GM12878 (cell line): ENCODE data around the gene WSCD2. TPM values are rescaled to one million over a fixed set of nuclear protein-coding genes. Genes with fewer than 3 reads are reported as not detected.

Experiments used
- ATAC-seq: fragments of 200-7000 bp; cut with Tn5 transposase; 3 replicates; pipeline ENCODE4 v1.9.1; 2020; ENCODE audit warnings: mild to moderate bottlenecking, moderate library complexity
- BruUV-seq: library from RNA; stranded (reverse); fragments of 400-500 nt; replicated peaks from 2 replicates; lab custom pipeline; 2021; lab: Mats Ljungman, UMichigan
- CTCF ChIA-PET: fragments of 300-600 bp; sonication (Branson Sonifier 250); formaldehyde crosslinking; extraction: SDS; loops from one replicate; lab custom pipeline; 2021; ENCODE audit warnings: inconsistent platforms; lab: Yijun Ruan, JAX
- POLR2A ChIA-PET: fragments of 350-600 bp; formaldehyde crosslinking; extraction: SDS; loops from one replicate; lab custom pipeline; 2021; ENCODE audit warnings: inconsistent platforms; lab: Charles Lee
- RAD21 ChIA-PET: fragments of 300-600 bp; sonication (Branson Sonifier 250); formaldehyde crosslinking; loops from one replicate; lab custom pipeline; 2023; ENCODE audit warnings: antibody characterized with exemption; ENCODE audit not compliant: unreplicated experiment; lab: Charles Lee
- SMC1A ChIA-PET: fragments of 300-600 bp; sonication (Branson Sonifier 250); formaldehyde crosslinking; loops from one replicate; lab custom pipeline; 2023; ENCODE audit not compliant: unreplicated experiment, uncharacterized antibody; lab: Charles Lee
- DNase-seq: peaks from one replicate; pipeline ENCODE4 v3.0.0-alpha.2; 2011; ENCODE audit warnings: low read depth, low spot score
- FAIRE-seq: peaks from 3 replicates; lab custom pipeline; 2011; peaks lifted over from hg19 to GRCh38; lab: Jason Lieb, UNC
- H2AFZ ChIP-seq: 2 replicates; pipeline ENCODE4 v1.6.0; 2011; ENCODE audit warnings: low read depth, low read length, control low read depth; ENCODE audit not compliant: control insufficient read depth
- H3K27ac ChIP-seq: 2 replicates; pipeline ENCODE4 v1.5.1; 2011; ENCODE audit warnings: control low read depth; ENCODE audit not compliant: control insufficient read depth, insufficient read depth
- H3K27me3 ChIP-seq, 2 experiments: replicated peaks in 1 of 2; 2 replicates each; pipeline versions ENCODE4 v1.6.0 to v1.6.1; 2011; ENCODE audit warnings: low read length in 1 of 2; ENCODE audit not compliant: control insufficient read depth in 2 of 2, insufficient read depth in 2 of 2
- H3K36me3 ChIP-seq, 2 experiments: 2 replicates each; pipeline ENCODE4 v1.5.1; 2011; ENCODE audit warnings: low read length in 1 of 2; ENCODE audit not compliant: control insufficient read depth in 2 of 2, insufficient read depth in 2 of 2
- H3K4me1 ChIP-seq: 2 replicates; pipeline ENCODE4 v1.6.1; 2011; ENCODE audit warnings: mild to moderate bottlenecking, low read length, moderate library complexity, mixed read lengths; ENCODE audit not compliant: control insufficient read depth, insufficient read depth
- H3K4me2 ChIP-seq: 2 replicates; pipeline ENCODE4 v1.6.0; 2011; ENCODE audit warnings: control low read depth; ENCODE audit not compliant: control insufficient read depth, insufficient read depth
- H3K4me3 ChIP-seq: fragments of 200-600 bp; sonication (generic); 2 replicates; pipeline ENCODE4 v1.5.1; 2016
- H3K79me2 ChIP-seq: 2 replicates; pipeline ENCODE4 v1.6.0; 2011; ENCODE audit warnings: low read length; ENCODE audit not compliant: control insufficient read depth, insufficient read depth
- H3K9ac ChIP-seq: 2 replicates; pipeline ENCODE4 v1.8.0; 2011; ENCODE audit warnings: low read length, control low read depth, mixed read lengths; ENCODE audit not compliant: control insufficient read depth, insufficient read depth
- H3K9me3 ChIP-seq: replicated peaks from 3 replicates; pipeline ENCODE4 v1.5.1; 2011; ENCODE audit warnings: mild to moderate bottlenecking, low read length; ENCODE audit not compliant: control insufficient read depth, insufficient read depth
- H4K20me1 ChIP-seq: 2 replicates; pipeline ENCODE4 v1.6.0; 2011; ENCODE audit not compliant: control insufficient read depth, insufficient read depth
- ATF7 ChIP-seq: fragments of 450-650 bp; IDR thresholded peaks from 2 replicates; pipeline ENCODE4 v1.6.1; 2016; ENCODE audit warnings: low read depth, mild to moderate bottlenecking
- BACH1 ChIP-seq: fragments of 450-650 bp; IDR thresholded peaks from 2 replicates; pipeline ENCODE4 v1.6.1; 2017; ENCODE audit warnings: mild to moderate bottlenecking, borderline replicate concordance
- FOS ChIP-seq: IDR thresholded peaks from 3 replicates; pipeline ENCODE4 v1.6.1; 2011; ENCODE audit warnings: borderline replicate concordance; ENCODE audit not compliant: insufficient read length; ENCODE audit errors: extremely low read depth
- IKZF1 ChIP-seq: fragments of 450-650 bp; conservative IDR thresholded peaks from 2 replicates; pipeline ENCODE4 v1.6.1; 2017; ENCODE audit warnings: antibody characterized with exemption, mild to moderate bottlenecking
- MXI1 ChIP-seq: fragments of 150-350 bp; IDR thresholded peaks from 2 replicates; pipeline ENCODE4 v1.6.1; 2011; ENCODE audit warnings: low read depth, mild to moderate bottlenecking, inconsistent platforms, low read length, improper control_type of control experiment
- NFYB ChIP-seq: IDR thresholded peaks from 2 replicates; pipeline ENCODE4 v1.6.1; 2011; ENCODE audit warnings: low read depth, mild to moderate bottlenecking, low read length, improper control_type of control experiment, moderate library complexity; ENCODE audit not compliant: insufficient read depth
- POLR2AphosphoS2 ChIP-seq: IDR thresholded peaks from 2 replicates; pipeline ENCODE4 v1.6.1; 2011; ENCODE audit warnings: low read depth, mild to moderate bottlenecking, low read length, improper control_type of control experiment, moderate library complexity
- RAD51 ChIP-seq: fragments of 450-650 bp; IDR thresholded peaks from 2 replicates; pipeline ENCODE4 v1.6.1; 2016; ENCODE audit warnings: moderate library complexity, mild to moderate bottlenecking, inconsistent platforms
- ZNF207 ChIP-seq: fragments of 450-650 bp; IDR thresholded peaks from 2 replicates; pipeline ENCODE4 v1.6.1; 2014; ENCODE audit warnings: antibody characterized with exemption, mild to moderate bottlenecking, borderline replicate concordance
- ZNF622 ChIP-seq: fragments of 450-650 bp; IDR thresholded peaks from 2 replicates; pipeline ENCODE4 v1.6.1; 2017; ENCODE audit warnings: mild to moderate bottlenecking, inconsistent platforms
- WGBS: methylation state at CpG from one replicate; pipeline ENCODE4 v1.1.6; 2016; ENCODE audit warnings: low lambda C conversion rate; ENCODE audit not compliant: insufficient replicate concordance, insufficient coverage; ENCODE audit errors: missing lambda C conversion rate; 5-methylcytosine and 5-hydroxymethylcytosine counted together
- in situ Hi-C: fragments of 300-500 bp; cut with MboI; formaldehyde crosslinking; loops from 9 replicates; pipeline ENCODE4 v1.14.3; 2018; ENCODE audit warnings: mixed read lengths
- intact Hi-C: fragments of 100-400 bp; cut with micrococcal nuclease; formaldehyde crosslinking; loops from one replicate; pipeline ENCODE4 v1.14.2; 2022; ENCODE audit not compliant: unreplicated experiment
- polyA plus RNA-seq, 11 experiments: library from polyadenylated mRNA; depleted of rRNA in 4 of 11; unstranded in 6 of 11; stranded (reverse) in 5 of 11; fragments of >200 nt; fragmentation: Nextera tagmentation in 4 of 11; fragmentation: Illumina TruSeq in 1 of 11; extraction: Ambion mirVana in 4 of 11; extraction: Trizol in 1 of 11; gene quantifications; 1 replicate in 1 of 11; 2 replicates in 10 of 11; pipeline versions ENCODE4 v1.2.1 to v1.2.3, GENCODE V29; 2011 to 2016; ENCODE audit warnings: inconsistent platforms in 2 of 11, missing spikeins in 2 of 11, low read depth in 1 of 11
- total RNA-seq, 4 experiments: library from RNA; depleted of rRNA in 3 of 4; stranded (reverse); fragments of >200 nt in 3 of 4; fragmentation: Illumina TruSeq in 1 of 4; extraction: Trizol in 1 of 4; gene quantifications; 2 replicates each; pipeline versions ENCODE4 v1.2.1 to v1.2.3, GENCODE V29; 2013 to 2021
- TF ChIP-seq, protein P1 (sequence below): IDR thresholded peaks from 2 replicates; pipeline ENCODE4 v1.6.1; 2011; ENCODE audit warnings: low read depth, low read length, improper control_type of control experiment, borderline replicate concordance

Gene WSCD2
- total and polyA plus RNA-seq, 10 of the 15 experiments (the other 5 are each of a cell fraction or from before 2014, with no cell fraction given) = 0.41 TPM; not detected in 9

DNA sequence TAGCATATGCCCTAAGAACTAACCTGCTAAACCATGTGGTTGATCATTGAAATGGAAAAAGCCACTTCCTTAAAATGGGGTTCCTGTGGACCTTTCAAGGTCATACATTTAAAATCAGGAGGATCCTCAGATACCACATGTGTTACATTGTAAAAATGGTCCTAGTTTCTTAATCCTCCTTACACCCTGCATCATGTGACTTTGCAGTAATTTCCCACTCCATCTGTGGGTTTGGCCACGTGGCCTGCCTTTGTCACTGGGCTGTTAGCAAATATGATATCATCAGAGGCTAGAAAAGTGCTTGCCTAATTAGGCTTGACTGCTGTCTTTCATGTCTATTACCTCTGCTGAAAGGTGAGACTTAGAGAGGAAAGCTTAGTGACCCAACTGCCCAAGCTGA, 139.3 kb downstream of the WSCD2 start (continued):
- TF ChIP-seq, protein P1, sequence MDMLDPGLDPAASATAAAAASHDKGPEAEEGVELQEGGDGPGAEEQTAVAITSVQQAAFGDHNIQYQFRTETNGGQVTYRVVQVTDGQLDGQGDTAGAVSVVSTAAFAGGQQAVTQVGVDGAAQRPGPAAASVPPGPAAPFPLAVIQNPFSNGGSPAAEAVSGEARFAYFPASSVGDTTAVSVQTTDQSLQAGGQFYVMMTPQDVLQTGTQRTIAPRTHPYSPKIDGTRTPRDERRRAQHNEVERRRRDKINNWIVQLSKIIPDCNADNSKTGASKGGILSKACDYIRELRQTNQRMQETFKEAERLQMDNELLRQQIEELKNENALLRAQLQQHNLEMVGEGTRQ = peak; percentile 74
- TF ChIP-seq POLR2AphosphoS2 = no peak
- TF ChIP-seq MXI1 = no peak
- peak; percentile 30; the same call in 1 of the 2 replicates for TF ChIP-seq IKZF1
- TF ChIP-seq BACH1 = no peak
- peak; percentile 63 for TF ChIP-seq ATF7
- TF ChIP-seq RAD51 = peak; percentile 96

DNA sequence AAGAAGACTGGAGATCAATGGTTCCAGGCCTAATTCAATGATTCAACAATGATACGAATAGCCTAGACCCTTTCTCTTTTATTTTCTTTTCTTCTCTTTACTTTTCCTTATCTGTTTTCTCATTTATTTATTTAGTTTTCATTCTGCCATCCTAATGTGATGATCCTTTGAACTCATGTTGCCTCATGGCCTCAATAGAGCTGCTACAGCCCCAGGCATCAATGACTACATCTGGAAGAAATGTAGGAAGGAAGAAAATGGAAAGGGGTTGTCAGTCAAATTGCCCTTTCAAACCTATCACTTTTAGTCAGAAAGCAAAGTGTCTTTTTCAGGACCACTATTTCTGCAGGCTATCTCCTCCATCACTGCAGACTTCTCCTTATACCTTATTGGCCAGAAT, 140.1 kb downstream of the WSCD2 start:
- H3K27me3 ChIP-seq = peaks cover 0 to 2% of the 10 kb centered on the region in 2 experiments; a peak in 1 of 4 replicates
- no peaks in the 10 kb centered on the region; the same call in 2 of the 3 replicates for H3K9me3 ChIP-seq
- SMC1A ChIA-PET = interaction anchor here (0.6 to 2.0 kb wide), 7 partner anchors 9 to 1291 kb away, joined by 3 to 5 read pairs (median 3); no protein-coding TSS in a partner anchor
- no TSS peak for BruUV-seq
- no peak overlapping the region for H3K4me3 ChIP-seq
- in situ Hi-C loops = no loop called here
- no peaks in the 10 kb centered on the region for H3K36me3 ChIP-seq
- WGBS = 0% methylated on average over 1 of the region's 1 CpG
- intact Hi-C loops = no loop called here
- CTCF ChIA-PET = no interaction called here
- POLR2A ChIA-PET = interaction anchor here (0.7 kb wide), 1 partner anchor 92 kb away, joined by 3 read pairs; no protein-coding TSS in a partner anchor
- no peak overlapping the region for H3K9ac ChIP-seq
- H3K4me2 ChIP-seq = no peak overlapping the region
- no peak for FAIRE-seq
- no peak overlapping the region for H2AFZ ChIP-seq
- H4K20me1 ChIP-seq = no peaks in the 10 kb centered on the region
- no peak for ATAC-seq
- RAD21 ChIA-PET = interaction anchor here (0.6 to 1.6 kb wide), 3 partner anchors 45 to 70 kb away, joined by 3 to 4 read pairs (median 3); partner anchors contain the start of gene CMKLR1
- peaks cover 5% of the 10 kb centered on the region; the same call in 1 of the 2 replicates for H3K4me1 ChIP-seq
- DNase-seq = no peak
- H3K79me2 ChIP-seq = no peaks in the 10 kb centered on the region
- no peak for TF ChIP-seq ZNF622
- TF ChIP-seq ZNF207 = no peak
- TF ChIP-seq FOS = no peak
- TF ChIP-seq NFYB = no peak
- no peak overlapping the region for H3K27ac ChIP-seq
